HG03135 (cell line): ENCODE data around the gene YKT6.

Source experiments
- ATAC-seq: cut with Tn5 transposase; IDR thresholded peaks from one replicate; pipeline ENCODE4 v1.9.1; 2021; ENCODE audit warnings: mild to moderate bottlenecking, moderate library complexity; ENCODE audit not compliant: unreplicated experiment

Gene YKT6

GRCh38 chr7:44217852-44218402, 17.1 kb downstream of the YKT6 start:
- no peak for ATAC-seq

DNA sequence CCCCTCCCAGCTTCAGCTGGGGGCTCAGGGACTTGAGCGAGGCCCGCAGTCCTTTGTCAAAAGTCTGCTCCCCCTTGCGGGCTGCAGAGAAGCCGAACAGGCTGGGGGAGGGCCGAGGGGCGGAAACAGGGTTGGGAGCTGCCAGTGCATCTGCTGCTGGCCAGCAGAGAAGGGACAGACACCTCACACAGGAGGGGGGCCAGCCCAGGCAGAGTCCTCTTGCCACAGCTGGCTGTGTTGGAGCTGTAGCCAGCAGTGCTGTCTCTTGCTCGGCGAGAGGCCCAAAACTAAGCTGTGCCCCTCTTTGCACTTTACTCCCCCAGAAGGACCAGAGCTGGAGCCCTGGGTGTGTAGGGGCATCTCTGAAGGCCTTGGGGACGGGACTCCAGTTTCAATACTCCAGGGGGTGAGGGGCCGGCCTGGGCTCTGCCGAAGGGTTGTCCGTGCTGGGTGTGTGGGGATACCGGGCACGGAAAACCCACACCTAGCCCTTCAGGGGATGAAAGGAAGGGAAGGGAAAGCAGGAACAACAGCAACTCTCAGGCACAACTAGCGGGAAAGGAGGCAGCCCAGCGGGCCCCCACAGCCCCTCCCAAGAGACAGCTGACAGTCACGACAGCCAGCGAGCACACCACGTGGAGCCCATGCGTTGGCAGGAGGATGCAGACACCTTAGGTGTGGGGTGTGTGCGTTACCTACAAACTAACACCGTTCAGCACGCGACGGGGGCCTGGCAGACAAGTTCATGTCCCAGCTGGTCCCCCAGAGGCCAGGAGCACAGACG, 17.8 kb downstream of the YKT6 start:
- no peak for ATAC-seq

- no peak for ATAC-seq
Observed at GRCh38 chr7:44219371-44220045, 18.7 kb downstream of the YKT6 start.

DNA sequence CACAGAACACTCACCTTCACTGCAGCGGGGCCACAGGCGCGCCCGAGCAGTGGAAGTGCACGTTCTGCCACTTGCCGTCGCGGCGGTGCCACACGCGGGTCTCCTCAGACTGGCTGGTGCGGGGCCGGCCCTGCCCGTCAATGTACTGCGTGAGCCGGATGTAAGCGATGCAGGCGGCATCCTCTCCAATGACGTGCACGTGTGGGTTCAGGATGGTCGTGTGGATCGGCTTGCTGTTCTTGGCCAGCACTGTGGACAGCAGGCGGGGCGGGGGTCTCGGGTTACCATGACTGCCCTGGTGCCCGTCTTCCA, 19.2 kb downstream of the YKT6 start:
- ATAC-seq: no peak

DNA sequence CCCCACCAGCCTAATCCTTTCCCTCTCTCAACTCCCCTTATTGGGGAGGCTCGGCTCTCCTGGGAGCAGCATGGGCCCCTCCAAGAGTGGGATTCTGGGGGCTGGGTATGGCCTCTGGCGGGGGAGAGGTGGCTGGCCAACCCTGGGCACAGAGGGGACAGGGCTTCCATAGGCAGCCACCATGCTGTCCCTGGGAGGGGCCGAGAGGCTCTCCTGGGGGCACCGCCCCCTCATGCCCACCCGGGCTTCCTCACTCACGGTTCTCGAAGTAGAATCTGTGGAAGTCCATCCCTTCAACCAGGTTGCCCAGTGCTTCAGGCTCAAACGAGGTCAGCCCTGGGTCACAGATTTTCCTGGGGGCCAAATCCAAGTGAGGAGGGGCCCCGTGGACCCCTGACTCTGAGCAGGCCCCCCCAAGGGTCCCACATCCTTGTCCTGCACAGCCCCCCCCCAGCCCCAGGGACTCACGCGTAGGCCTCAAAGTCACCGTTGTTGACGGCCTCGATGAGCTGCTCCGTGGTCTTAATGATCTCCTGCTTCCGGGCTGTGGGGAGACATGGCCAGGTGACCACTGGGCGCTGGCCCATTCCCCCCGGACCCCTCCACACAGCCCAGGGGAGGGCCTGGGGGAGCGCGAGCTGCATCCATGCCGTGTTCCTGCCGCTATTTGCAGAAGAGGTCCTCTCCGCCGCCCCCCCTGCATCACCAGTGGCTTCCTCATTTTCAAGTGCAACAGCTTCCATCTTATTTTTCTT, 19.8 kb downstream of the YKT6 start:
- no peak for ATAC-seq

DNA sequence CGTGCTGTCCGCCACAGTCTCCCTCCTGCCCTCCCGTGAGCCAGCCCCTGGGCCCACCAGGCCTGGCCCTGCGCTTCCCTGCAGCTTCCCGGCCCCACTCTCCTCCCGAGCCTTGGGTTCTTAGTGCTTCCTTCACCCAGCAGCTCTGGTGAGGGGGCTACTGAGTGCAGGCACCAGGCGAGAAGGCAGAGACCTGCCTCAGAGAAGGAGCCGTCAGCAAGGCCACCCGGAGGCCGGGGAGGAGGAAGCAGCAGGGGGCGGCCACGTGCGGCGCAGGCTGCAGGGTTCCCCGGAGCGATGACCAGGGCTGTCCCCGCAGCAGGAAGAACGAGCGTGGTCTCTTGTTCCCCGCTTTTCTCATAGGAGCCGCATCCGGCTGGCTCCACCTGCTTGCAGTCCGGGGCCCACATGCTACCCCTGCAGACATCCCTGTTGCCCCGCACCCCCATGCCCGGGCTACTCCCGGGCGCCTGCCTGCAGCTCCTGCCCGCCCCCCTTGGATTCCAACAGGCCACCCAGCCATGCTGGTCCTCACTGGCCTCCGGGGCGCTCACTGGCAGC, 20.5 kb downstream of the YKT6 start:
- ATAC-seq: no peak

- ATAC-seq: no peak
Observed at GRCh38 chr7:44222074-44222473, 21.3 kb downstream of the YKT6 start.

GRCh38 chr7:44222776-44223261, 22.0 kb downstream of the YKT6 start:
- ATAC-seq: no peak

GRCh38 chr7:44223362-44224079, 22.7 kb downstream of the YKT6 start:
- no peak for ATAC-seq

GRCh38 chr7:44224080-44224973, 23.5 kb downstream of the YKT6 start:
- ATAC-seq: no peak

DNA sequence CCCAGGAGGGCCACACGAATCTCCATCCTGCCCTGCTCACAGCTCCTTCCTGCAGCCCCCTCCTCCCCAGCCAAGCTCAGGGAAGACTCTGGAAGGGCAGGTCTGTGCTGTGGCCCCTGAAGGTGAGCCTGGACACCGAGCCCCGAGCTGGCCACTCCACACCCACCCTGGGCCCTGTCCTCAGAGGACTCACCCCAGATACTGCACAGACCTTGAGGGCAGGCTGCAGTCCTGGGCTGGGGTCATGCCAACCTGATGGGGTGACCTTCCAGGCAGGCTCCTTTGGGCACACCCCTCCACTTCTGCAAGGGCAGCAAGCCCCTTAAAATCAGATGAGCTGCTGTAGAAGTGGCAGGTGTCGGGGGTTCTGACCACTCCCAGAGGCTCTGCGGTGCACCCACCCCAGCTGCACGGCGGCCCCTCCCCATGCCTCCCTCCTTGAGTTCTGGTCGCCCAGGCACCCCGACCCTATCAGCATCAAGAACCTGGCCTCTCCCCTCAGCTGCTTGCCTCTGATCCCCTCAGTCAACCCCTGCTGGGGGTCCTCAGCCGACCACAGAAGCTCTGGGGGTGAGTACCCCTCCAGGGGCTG, 24.3 kb downstream of the YKT6 start:
- ATAC-seq: no peak

DNA sequence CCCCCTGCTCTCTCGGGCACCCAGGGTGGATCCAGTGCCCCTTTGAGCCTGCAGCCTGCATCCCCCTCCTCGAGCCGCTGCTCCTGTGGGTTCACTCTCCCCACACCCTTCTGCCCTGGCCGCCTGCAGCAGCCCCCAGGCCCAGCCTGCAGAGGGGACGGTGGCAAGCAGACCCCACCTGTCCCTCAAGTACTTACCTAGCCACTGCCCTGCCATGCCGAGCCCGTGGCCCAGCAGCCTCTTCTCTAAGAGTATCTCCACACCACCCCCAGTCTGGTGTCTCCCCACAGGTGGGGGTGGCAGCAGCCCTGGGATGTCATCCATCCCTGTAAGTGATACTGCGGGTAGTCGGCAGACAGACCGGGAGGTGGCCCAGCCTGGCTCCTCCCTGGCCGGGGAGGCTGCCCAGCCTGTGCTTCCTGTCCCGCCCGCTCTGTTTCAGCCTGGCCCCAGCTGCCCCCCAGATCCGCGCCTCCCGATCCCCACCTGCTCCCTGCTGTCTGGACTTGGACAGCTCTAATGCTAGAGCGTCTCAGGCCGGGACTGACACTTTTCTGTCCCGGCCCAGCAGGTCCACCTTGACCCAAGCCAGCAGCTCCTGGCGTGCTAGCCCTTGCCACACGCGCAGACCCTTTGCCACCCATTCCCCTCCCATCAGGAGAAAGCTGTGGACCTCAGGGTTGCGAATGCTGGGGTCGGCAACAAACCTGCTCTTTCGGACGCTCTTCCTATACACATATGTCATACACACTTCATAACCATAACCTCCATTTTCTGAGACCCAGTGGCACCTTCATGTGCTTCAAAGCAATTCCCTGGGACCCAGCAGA, 25.0 kb downstream of the YKT6 start:
- ATAC-seq: no peak

DNA sequence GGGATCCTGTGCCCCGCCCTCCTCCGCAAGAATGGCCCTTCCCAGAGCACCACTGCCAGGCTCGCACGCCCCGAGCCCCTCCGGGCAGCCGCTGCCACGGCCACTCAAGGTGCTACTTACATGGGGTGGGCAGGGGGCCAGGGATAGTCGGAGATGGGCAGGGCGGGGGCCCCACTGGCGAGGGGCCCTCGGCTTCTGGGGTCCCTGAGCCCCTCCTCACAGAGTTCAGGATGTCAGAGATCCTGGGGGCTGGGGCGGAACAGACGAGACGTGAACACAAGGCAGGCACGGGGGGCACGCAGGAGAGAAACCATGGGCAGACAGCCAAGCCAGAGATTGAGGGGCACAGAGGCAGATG, 25.6 kb downstream of the YKT6 start:
- no peak for ATAC-seq

- no peak for ATAC-seq
Observed at GRCh38 chr7:44227911-44228310, 27.1 kb downstream of the YKT6 start.

- ATAC-seq: no peak
Observed at GRCh38 chr7:44228571-44229350, 28.0 kb downstream of the YKT6 start.

DNA sequence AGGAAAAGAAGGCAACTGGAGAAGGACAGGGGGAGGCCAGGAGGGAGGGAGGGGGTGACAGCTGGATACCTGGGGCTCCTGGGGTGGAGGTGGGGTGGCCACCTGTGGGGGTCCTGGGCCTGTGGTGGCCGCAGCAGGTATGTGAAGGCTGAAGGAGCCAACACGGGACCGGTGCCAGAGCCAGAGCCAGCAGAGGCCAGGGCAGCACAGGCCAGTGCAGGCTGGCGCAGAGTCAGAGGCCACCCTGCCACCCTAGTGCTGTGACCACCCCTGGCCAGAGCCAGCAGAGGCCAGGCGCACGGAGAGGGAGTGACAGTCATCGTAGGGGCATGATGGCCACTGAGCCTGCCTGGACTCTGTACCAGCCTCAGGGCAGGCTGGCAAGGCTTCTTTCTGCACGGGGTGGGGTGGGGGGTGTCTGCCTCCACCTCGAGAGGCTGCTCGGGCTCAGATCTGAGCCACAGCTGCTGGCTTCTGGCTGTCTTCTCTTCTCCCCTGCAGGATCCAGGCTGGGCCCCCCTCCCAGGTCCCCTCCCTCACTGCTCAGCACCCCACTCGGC, 28.8 kb downstream of the YKT6 start:
- ATAC-seq: no peak

DNA sequence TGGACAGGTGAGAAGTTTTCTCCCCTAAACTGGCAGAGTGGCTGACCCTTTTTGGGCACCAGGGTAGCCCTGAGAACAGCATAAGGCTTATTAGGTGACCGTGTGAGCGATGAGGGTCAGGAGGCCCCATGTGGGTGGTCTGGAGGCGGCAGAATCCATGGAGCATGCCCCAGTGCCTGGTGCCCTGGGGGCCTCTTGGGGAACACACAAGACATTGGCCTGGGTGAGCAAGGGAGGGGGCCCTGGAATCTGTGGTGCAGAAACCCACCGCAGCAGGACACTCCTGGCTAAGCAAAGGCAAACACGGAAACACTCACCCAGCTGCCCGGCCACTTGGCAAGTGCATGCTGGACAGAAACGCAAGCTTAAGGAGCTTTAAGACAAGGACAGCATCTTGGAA, 29.5 kb downstream of the YKT6 start:
- no peak for ATAC-seq
